ENCODE results near the gene KCNQ2.

KCNQ2 gene

DNA sequence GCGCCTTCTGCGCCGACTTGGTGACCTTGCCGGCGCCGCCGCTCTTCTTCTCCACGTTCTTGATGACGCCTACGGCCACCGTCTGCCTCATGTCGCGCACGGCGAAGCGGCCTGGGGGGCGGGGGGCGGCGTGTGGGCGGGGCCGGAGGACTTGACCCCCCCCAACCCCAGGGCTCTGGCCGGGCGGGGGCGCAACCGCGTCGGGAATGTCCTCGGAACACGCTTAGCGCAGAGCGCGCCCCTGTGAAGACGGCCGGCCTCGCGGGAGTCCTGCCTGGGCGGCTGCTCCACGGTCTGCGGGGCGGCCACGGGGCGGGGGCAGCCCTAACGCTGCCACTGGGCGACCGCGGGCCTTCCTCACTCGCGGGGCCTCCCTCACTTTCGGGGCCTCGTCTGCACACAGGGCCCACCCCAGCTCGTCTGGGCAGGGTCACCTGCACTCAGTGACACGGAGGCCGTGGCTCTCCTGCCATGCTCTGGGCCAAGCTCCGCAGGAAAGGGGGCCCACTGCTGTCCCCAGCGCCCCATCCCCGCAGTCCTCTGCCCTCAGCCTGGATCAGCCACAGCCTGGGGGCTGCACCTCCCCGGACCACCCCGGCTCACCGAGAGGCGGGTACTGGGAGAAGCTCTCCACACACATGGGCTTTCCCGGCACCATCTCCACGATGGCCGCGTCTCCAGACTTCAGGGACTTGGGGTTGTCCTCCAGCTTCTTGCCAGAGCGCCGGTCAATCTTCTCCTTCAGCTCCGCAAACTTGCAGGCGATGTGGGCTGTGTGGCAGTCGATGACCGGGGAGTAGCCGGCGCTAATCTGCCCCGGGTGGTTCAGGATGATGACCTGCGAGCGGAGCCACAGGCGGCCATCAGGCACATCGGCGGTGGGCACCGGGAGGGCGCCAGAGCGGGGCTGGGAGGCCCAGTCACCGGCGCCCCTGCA lies 16.1 kb upstream of the KCNQ2 start:
- ATAC-seq (ENCODE audit: insufficient read depth, low read depth) = no peak
- Histone ChIP-seq H2AFZ (ENCODE audit: low read depth, low read length) (no peak overlapping the region), H3K27ac (ENCODE audit: low read length) (no peak overlapping the region), H3K36me3 (ENCODE audit: insufficient read depth, low read length) (no peaks in the 10 kb centered on the region), H3K9me3 (ENCODE audit: insufficient read depth, low read length, severe bottlenecking) (no peaks in the 10 kb centered on the region), H3K27me3 (ENCODE audit: insufficient read depth, low read length, poor library complexity) (no peaks in the 10 kb centered on the region), H3K4me1 (ENCODE audit: insufficient read depth, low read length) (no peaks in the 10 kb centered on the region), H3K4me3 (ENCODE audit: low read depth in 1 of 2, low read length in 2 of 2) (no peak overlapping the region), H3K4me2 (ENCODE audit: insufficient read depth, low read length) (no peak overlapping the region), H3K79me2 (ENCODE audit: insufficient read depth, low read length) (no peaks in the 10 kb centered on the region), H4K20me1 (ENCODE audit: insufficient read depth, low read length) (no peaks in the 10 kb centered on the region; the same call in 1 of the 2 replicates), H3K9ac (ENCODE audit: low read depth, low read length) (no peak overlapping the region)
- no peak for DNase-seq
- no peak for TF ChIP-seq EZH2 (IDR thresholded peaks at IDR 0.05; ENCODE audit: borderline replicate concordance, low read depth, low read length, severe bottlenecking)
- TF ChIP-seq, protein P1, sequence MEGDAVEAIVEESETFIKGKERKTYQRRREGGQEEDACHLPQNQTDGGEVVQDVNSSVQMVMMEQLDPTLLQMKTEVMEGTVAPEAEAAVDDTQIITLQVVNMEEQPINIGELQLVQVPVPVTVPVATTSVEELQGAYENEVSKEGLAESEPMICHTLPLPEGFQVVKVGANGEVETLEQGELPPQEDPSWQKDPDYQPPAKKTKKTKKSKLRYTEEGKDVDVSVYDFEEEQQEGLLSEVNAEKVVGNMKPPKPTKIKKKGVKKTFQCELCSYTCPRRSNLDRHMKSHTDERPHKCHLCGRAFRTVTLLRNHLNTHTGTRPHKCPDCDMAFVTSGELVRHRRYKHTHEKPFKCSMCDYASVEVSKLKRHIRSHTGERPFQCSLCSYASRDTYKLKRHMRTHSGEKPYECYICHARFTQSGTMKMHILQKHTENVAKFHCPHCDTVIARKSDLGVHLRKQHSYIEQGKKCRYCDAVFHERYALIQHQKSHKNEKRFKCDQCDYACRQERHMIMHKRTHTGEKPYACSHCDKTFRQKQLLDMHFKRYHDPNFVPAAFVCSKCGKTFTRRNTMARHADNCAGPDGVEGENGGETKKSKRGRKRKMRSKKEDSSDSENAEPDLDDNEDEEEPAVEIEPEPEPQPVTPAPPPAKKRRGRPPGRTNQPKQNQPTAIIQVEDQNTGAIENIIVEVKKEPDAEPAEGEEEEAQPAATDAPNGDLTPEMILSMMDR (IDR thresholded peaks at IDR 0.05; ENCODE audit: borderline replicate concordance, extremely low read depth, low read length, poor library complexity, severe bottlenecking) = no peak

DNA sequence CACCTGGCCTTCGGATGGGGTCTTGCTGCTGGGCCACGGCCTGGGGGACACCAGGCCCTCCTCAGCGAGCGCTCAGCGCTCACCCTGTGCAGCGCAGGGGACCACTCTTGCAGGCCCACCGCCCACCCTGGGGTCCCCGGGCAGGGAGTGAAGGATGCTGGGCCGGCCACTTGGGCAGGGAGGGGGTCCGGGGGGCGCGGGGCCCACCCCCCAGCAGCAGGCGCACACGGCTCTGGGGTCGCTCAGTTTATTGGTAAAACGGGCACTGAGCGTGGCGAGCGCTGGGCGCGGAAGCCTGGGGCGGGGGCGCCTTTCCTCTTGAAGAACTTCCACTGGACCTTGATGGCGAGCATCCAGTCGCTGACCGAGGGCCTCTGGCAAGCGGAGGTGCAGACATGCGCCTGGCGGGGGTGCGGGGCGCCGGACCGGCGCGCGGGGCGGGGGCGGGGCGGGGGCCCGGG lies 15.4 kb upstream of the KCNQ2 start:
- Histone ChIP-seq H3K36me3 (ENCODE audit: insufficient read depth, low read length) (no peaks in the 10 kb centered on the region), H3K79me2 (ENCODE audit: insufficient read depth, low read length) (no peaks in the 10 kb centered on the region), H3K4me2 (ENCODE audit: insufficient read depth, low read length) (no peak overlapping the region), H3K9me3 (ENCODE audit: insufficient read depth, low read length, severe bottlenecking) (no peaks in the 10 kb centered on the region), H4K20me1 (ENCODE audit: insufficient read depth, low read length) (peaks cover 5% of the 10 kb centered on the region), H3K27ac (ENCODE audit: low read length) (no peak overlapping the region), H2AFZ (ENCODE audit: low read depth, low read length) (no peak overlapping the region), H3K4me3 (ENCODE audit: low read depth in 1 of 2, low read length in 2 of 2) (no peak overlapping the region), H3K9ac (ENCODE audit: low read depth, low read length) (no peak overlapping the region), H3K4me1 (ENCODE audit: insufficient read depth, low read length) (no peaks in the 10 kb centered on the region), H3K27me3 (ENCODE audit: insufficient read depth, low read length, poor library complexity) (no peaks in the 10 kb centered on the region)
- ATAC-seq (ENCODE audit: insufficient read depth, low read depth) = no peak
- DNase-seq = no peak
- TF ChIP-seq, protein P1 (IDR thresholded peaks at IDR 0.05; ENCODE audit: borderline replicate concordance, extremely low read depth, low read length, poor library complexity, severe bottlenecking) = no peak
- TF ChIP-seq EZH2 (IDR thresholded peaks at IDR 0.05; ENCODE audit: borderline replicate concordance, low read depth, low read length, severe bottlenecking) = no peak

DNA sequence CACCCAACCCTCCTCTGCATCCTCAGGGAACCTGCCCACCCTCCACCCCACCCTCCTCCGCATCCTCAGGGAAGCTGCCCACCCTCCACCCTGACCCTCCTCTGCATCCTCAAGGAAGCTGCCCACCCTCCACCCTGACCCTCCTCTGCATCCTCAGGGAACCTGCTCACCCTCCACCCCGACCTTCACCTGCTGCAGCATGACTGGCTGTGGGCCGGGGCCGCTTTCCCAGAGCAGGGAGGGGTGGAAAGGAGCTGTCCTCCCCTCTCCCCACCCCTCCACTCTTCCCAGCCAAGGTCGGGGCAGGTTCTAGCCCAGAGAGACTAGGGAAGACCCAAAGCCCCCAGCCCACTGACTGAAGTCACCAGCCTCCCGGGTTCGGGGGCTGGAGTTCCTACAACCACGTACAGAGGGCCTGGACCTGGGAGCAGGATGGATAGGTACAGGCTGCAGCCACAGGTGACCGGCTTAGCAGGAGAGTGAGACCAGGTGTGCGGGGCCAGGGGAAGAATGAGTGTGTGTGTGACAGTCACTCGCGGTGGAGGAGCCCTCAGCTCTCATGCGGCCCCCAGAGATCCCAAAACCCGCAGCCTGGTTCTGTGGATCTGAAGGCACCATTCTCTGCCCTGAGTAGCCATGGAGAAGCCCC lies 14.8 kb upstream of the KCNQ2 start:
- TF ChIP-seq, protein P1 (IDR thresholded peaks at IDR 0.05; ENCODE audit: borderline replicate concordance, extremely low read depth, low read length, poor library complexity, severe bottlenecking) = no peak
- TF ChIP-seq EZH2 (IDR thresholded peaks at IDR 0.05; ENCODE audit: borderline replicate concordance, low read depth, low read length, severe bottlenecking) = no peak
- no peaks in the 10 kb centered on the region for H3K9me3 ChIP-seq (ENCODE audit: insufficient read depth, low read length, severe bottlenecking)
- H3K4me1 ChIP-seq (ENCODE audit: insufficient read depth, low read length) = no peaks in the 10 kb centered on the region
- H3K4me2 ChIP-seq (ENCODE audit: insufficient read depth, low read length) = no peak overlapping the region
- H3K4me3 ChIP-seq (ENCODE audit: low read depth in 1 of 2, low read length in 2 of 2) = no peak overlapping the region
- H3K79me2 ChIP-seq (ENCODE audit: insufficient read depth, low read length) = no peaks in the 10 kb centered on the region
- no peaks in the 10 kb centered on the region for H3K27me3 ChIP-seq (ENCODE audit: insufficient read depth, low read length, poor library complexity)
- no peak overlapping the region for H2AFZ ChIP-seq (ENCODE audit: low read depth, low read length)
- peaks cover 5% of the 10 kb centered on the region for H4K20me1 ChIP-seq (ENCODE audit: insufficient read depth, low read length)
- no peak overlapping the region for H3K9ac ChIP-seq (ENCODE audit: low read depth, low read length)
- no peaks in the 10 kb centered on the region for H3K36me3 ChIP-seq (ENCODE audit: insufficient read depth, low read length)
- no peak overlapping the region for H3K27ac ChIP-seq (ENCODE audit: low read length)
- ATAC-seq (ENCODE audit: insufficient read depth, low read depth) (no peak), DNase-seq (no peak)

Measured in DND-41 (cell line).